Glomerular endothelial cell (primary cell): Measurements from ENCODE around the gene PRM3. TPM values are rescaled to one million over a fixed set of nuclear protein-coding genes. Genes with fewer than 3 reads are reported as not detected.

Experiments used
- DNase-seq: peaks from one replicate; pipeline ENCODE4 v3.0.0-alpha.2; 2011; ENCODE audit warnings: low read depth, low spot score; ENCODE audit errors: extremely low read depth
- total RNA-seq: library from RNA; depleted of rRNA; stranded (reverse); fragments of >200 nt; gene quantifications from 2 replicates; pipeline ENCODE4 v1.2.3, GENCODE V29; 2015

Gene PRM3
- total RNA-seq = not detected in 2 replicates

- DNase-seq = no peak
Measured at GRCh38 chr16:11272921-11273720, at the start of gene PRM3. PRM3 (minus strand) TSS chr16:11273629; CDS start chr16:11273595, 34 bp downstream.

GRCh38 chr16:11322823-11323222, 49.4 kb upstream of the PRM3 start:
- DNase-seq = no peak

- no peak for DNase-seq
Measured at GRCh38 chr16:11321662-11322061, 48.2 kb upstream of the PRM3 start.

GRCh38 chr16:11320170-11320569, 46.7 kb upstream of the PRM3 start:
- DNase-seq = no peak

- no peak for DNase-seq
Measured at GRCh38 chr16:11319529-11320146, 46.2 kb upstream of the PRM3 start.

- no peak for DNase-seq
Measured at GRCh38 chr16:11318817-11319216, 45.4 kb upstream of the PRM3 start.

- no peak for DNase-seq
Measured at GRCh38 chr16:11316331-11317015, 43.0 kb upstream of the PRM3 start.

- DNase-seq = no peak
Measured at GRCh38 chr16:11315510-11315909, 42.1 kb upstream of the PRM3 start.

- no peak for DNase-seq
Measured at GRCh38 chr16:11314309-11314894, 41.0 kb upstream of the PRM3 start.

- DNase-seq = no peak
Measured at GRCh38 chr16:11313493-11314308, 40.3 kb upstream of the PRM3 start.

- no peak for DNase-seq
Measured at GRCh38 chr16:11312718-11313492, 39.5 kb upstream of the PRM3 start.

- DNase-seq = no peak
Measured at GRCh38 chr16:11310997-11311561, 37.6 kb upstream of the PRM3 start.

GRCh38 chr16:11310634-11310977, 37.2 kb upstream of the PRM3 start:
- DNase-seq = no peak

GRCh38 chr16:11309895-11310633, 36.6 kb upstream of the PRM3 start:
- no peak for DNase-seq

- no peak for DNase-seq
Measured at GRCh38 chr16:11308493-11309283, 35.3 kb upstream of the PRM3 start.

GRCh38 chr16:11307639-11308492, 34.4 kb upstream of the PRM3 start:
- no peak for DNase-seq

GRCh38 chr16:11306997-11307638, 33.7 kb upstream of the PRM3 start:
- DNase-seq = no peak
